Endothelial cell of umbilical vein (primary cell): ENCODE results near the gene TCN2. TPM values are rescaled to one million over a fixed set of nuclear protein-coding genes. Genes with fewer than 3 reads are reported as not detected.

Experiments
- BruUV-seq: library from RNA; stranded (reverse); fragments of 400-500 nt; replicated peaks from 2 replicates; lab custom pipeline; 2021; lab: Mats Ljungman, UMichigan
- CTCF ChIA-PET: fragments of 300-600, 350-600 bp; sonication (Branson Sonifier 250); formaldehyde crosslinking; loops from one replicate; lab custom pipeline; 2021; ENCODE audit warnings: antibody characterized with exemption, inconsistent platforms; lab: Charles Lee
- POLR2A ChIA-PET: fragments of 300-600, 350-600 bp; sonication (Branson Sonifier 250); formaldehyde crosslinking; loops from one replicate; lab custom pipeline; 2021; ENCODE audit warnings: antibody characterized with exemption, inconsistent platforms; lab: Charles Lee
- DNase-seq: peaks from one replicate; pipeline ENCODE4 v3.0.0-alpha.2; 2011; ENCODE audit warnings: low read depth, low spot score
- FAIRE-seq: peaks from 2 replicates; lab custom pipeline; 2011; peaks lifted over from hg19 to GRCh38; lab: Jason Lieb, UNC
- H2AFZ ChIP-seq: 2 replicates; pipeline ENCODE4 v1.6.0; 2012; ENCODE audit warnings: low read depth, low read length, control low read depth, inconsistent platforms
- H3K27ac ChIP-seq: 2 replicates; pipeline ENCODE4 v1.5.1; 2011; ENCODE audit warnings: low read depth, mild to moderate bottlenecking, control low read depth, low read length, moderate library complexity; ENCODE audit not compliant: insufficient read depth
- H3K27me3 ChIP-seq, 2 experiments: 2 replicates each; pipeline versions ENCODE4 v1.6.0 to v1.6.1; 2011; ENCODE audit warnings: low read length in 2 of 2, mixed read lengths in 1 of 2; ENCODE audit not compliant: control insufficient read depth in 2 of 2, insufficient read depth in 2 of 2
- H3K36me3 ChIP-seq, 2 experiments: 2 replicates in 1 of 2; 3 replicates in 1 of 2; pipeline ENCODE4 v1.5.1; 2011; ENCODE audit warnings: low read length in 2 of 2, mild to moderate bottlenecking in 1 of 2, moderate library complexity in 1 of 2; ENCODE audit not compliant: control insufficient read depth in 2 of 2, insufficient read depth in 2 of 2; ENCODE audit errors: extremely low read depth in 1 of 2
- H3K4me1 ChIP-seq: 3 replicates; pipeline ENCODE4 v1.5.1; 2011; ENCODE audit warnings: mild to moderate bottlenecking, low read length; ENCODE audit not compliant: control insufficient read depth, insufficient read depth; ENCODE audit errors: extremely low read depth
- H3K4me2 ChIP-seq: 2 replicates; pipeline ENCODE4 v1.6.1; 2011; ENCODE audit warnings: low read length, control low read depth, mixed read lengths; ENCODE audit not compliant: insufficient read depth
- H3K4me3 ChIP-seq, 3 experiments: fragments of 200-600 bp in 1 of 3; sonication (generic), shearing (Covaris generic) in 1 of 3; replicated peaks in 1 of 3; 2 replicates each; pipeline ENCODE4 v1.5.1; 2011 to 2016; ENCODE audit warnings: control low read depth in 3 of 3, low read length in 3 of 3, mild to moderate bottlenecking in 2 of 3, inconsistent platforms in 1 of 3, low read depth in 1 of 3, moderate library complexity in 1 of 3; ENCODE audit not compliant: insufficient read depth in 1 of 3
- H3K79me2 ChIP-seq: 2 replicates; pipeline ENCODE4 v1.6.0; 2012; ENCODE audit warnings: low read length, inconsistent platforms; ENCODE audit not compliant: control insufficient read depth, insufficient read depth
- H3K9ac ChIP-seq: replicated peaks from 2 replicates; pipeline ENCODE3; 2011; ENCODE audit warnings: low read length, control low read depth; ENCODE audit not compliant: insufficient read depth; ENCODE audit errors: extremely low read depth
- H3K9me1 ChIP-seq: replicated peaks from 3 replicates; pipeline ENCODE4 v1.6.0; 2011; ENCODE audit warnings: mild to moderate bottlenecking, low read length; ENCODE audit not compliant: control insufficient read depth, insufficient read depth; ENCODE audit errors: extremely low read depth
- H3K9me3 ChIP-seq: replicated peaks from 2 replicates; pipeline ENCODE4 v1.5.1; 2012; ENCODE audit warnings: low read length, inconsistent platforms; ENCODE audit not compliant: control insufficient read depth, insufficient read depth
- H4K20me1 ChIP-seq: replicated peaks from 2 replicates; pipeline ENCODE3; 2011; ENCODE audit warnings: mild to moderate bottlenecking, low read length; ENCODE audit not compliant: control insufficient read depth, insufficient read depth; ENCODE audit errors: extremely low read depth
- CTCF ChIP-seq, 2 donors: IDR thresholded peaks; 1 replicate in 1 of 2; 2 replicates in 1 of 2; pipeline ENCODE4 v1.5.1; 2011; ENCODE audit warnings: low read length in 2 of 2, mild to moderate bottlenecking in 2 of 2, moderate library complexity in 2 of 2, control low read depth in 1 of 2, inconsistent platforms in 1 of 2, low read depth in 1 of 2; ENCODE audit not compliant: insufficient read depth in 1 of 2; ENCODE audit errors: extremely low read depth in 1 of 2
- EZH2 ChIP-seq: IDR thresholded peaks from 2 replicates; pipeline ENCODE4 v1.6.1; 2012; ENCODE audit warnings: borderline replicate concordance, low read depth, mild to moderate bottlenecking, moderate library complexity, low read length, inconsistent platforms; ENCODE audit not compliant: severe bottlenecking
- FOS ChIP-seq: IDR thresholded peaks from 2 replicates; pipeline ENCODE4 v1.6.1; 2011; ENCODE audit warnings: mild to moderate bottlenecking, low read length, moderate library complexity, borderline replicate concordance; ENCODE audit not compliant: insufficient read depth
- GATA2 ChIP-seq: IDR thresholded peaks from 2 replicates; pipeline ENCODE4 v1.7.0; 2011; ENCODE audit warnings: low read depth, mild to moderate bottlenecking, moderate library complexity, mixed read lengths, low read length; ENCODE audit not compliant: insufficient read length, insufficient read depth
- JUN ChIP-seq: IDR thresholded peaks from 2 replicates; pipeline ENCODE4 v1.6.1; 2011; ENCODE audit warnings: borderline replicate concordance, low read depth; ENCODE audit not compliant: insufficient read length, insufficient read depth
- MYC ChIP-seq: IDR thresholded peaks from one replicate; pipeline ENCODE4 v1.6.1; 2011; ENCODE audit warnings: mild to moderate bottlenecking, low read depth, low read length
- POLR2A ChIP-seq: IDR thresholded peaks from 2 replicates; pipeline ENCODE4 v1.6.1; 2012; ENCODE audit warnings: low read depth, mild to moderate bottlenecking, control low read depth, low read length
- POLR2AphosphoS5 ChIP-seq: IDR thresholded peaks from 2 replicates; pipeline ENCODE4 v1.6.1; 2012; ENCODE audit warnings: low read depth, mild to moderate bottlenecking, control low read depth, low read length, moderate library complexity; ENCODE audit not compliant: insufficient read depth
- dilution Hi-C: fragments of 300-500 bp; cut with MboI; formaldehyde crosslinking; loops from one replicate; pipeline ENCODE4 v1.15.0; 2019; ENCODE audit warnings: low sequenced_read_pairs; ENCODE audit not compliant: extremely low pct_ligation_motif_present
- intact Hi-C: fragments of 100-400 bp; cut with micrococcal nuclease; formaldehyde crosslinking; loops from one replicate; pipeline ENCODE4 v1.10.0; 2022
- polyA plus RNA-seq, 4 experiments: library from polyadenylated mRNA; depleted of rRNA in 3 of 4; stranded (reverse) in 3 of 4; unstranded in 1 of 4; fragments of >200 nt; gene quantifications; 2 replicates each; pipeline versions ENCODE4 v1.2.1 to v1.2.3, GENCODE V29; 2011 to 2012; ENCODE audit warnings: missing spikeins in 1 of 4
- total RNA-seq: library from RNA; stranded (reverse); gene quantifications from 2 replicates; pipeline ENCODE4 v1.2.3, GENCODE V29; 2021
- TF ChIP-seq, protein P1 (sequence below): IDR thresholded peaks from 2 replicates; pipeline ENCODE4 v1.6.1; 2011; ENCODE audit not compliant: insufficient read depth, insufficient read length

TCN2 gene
- total and polyA plus RNA-seq, 2 donors (not counting 3 experiments of a cell fraction or from before 2014, with no cell fraction given), result 80.6 to 188 TPM

GRCh38 chr22:30591191-30591587 is 15.8 kb upstream of the TCN2 start:
- peak overlapping the region; percentile 95 for H3K27ac ChIP-seq
- CTCF ChIA-PET, result interaction anchor here (0.8 to 2.7 kb wide), 6 partner anchors 10 to 204 kb away, joined by 3 to 20 read pairs (median 10); partner anchors contain the start of genes RNF215 and TCN2
- POLR2A ChIA-PET, result no interaction called here
- dilution Hi-C loops, result no loop called here
- no peak for TF ChIP-seq GATA2
- no peak for TF ChIP-seq FOS
- no peak for TF ChIP-seq EZH2
- no peak for TF ChIP-seq JUN
- no peak for TF ChIP-seq CTCF (IDR thresholded peaks at IDR 0.05; ENCODE audit: extremely low read depth in 1 of 2, insufficient read depth in 1 of 2, low read depth in 1 of 2, low read length in 2 of 2)
- TF ChIP-seq MYC, result no peak
- TF ChIP-seq, protein P1, sequence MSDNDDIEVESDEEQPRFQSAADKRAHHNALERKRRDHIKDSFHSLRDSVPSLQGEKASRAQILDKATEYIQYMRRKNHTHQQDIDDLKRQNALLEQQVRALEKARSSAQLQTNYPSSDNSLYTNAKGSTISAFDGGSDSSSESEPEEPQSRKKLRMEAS, result no peak
- no peak for TF ChIP-seq POLR2A
- TF ChIP-seq POLR2AphosphoS5, result no peak
- peak overlapping the region; percentile 97 for H3K9ac ChIP-seq
- peak overlapping the region; percentile 68 to 93 (median 72) for H3K4me3 ChIP-seq
- H3K27me3 ChIP-seq, result no peaks in the 10 kb centered on the region
- no peak for FAIRE-seq
- no peaks in the 10 kb centered on the region for H3K9me3 ChIP-seq
- H2AFZ ChIP-seq, result peak overlapping the region; percentile 33
- peaks cover 15 to 25% of the 10 kb centered on the region in 2 experiments for H3K36me3 ChIP-seq
- peak; percentile 44 for DNase-seq
- no peaks in the 10 kb centered on the region for H3K9me1 ChIP-seq
- H3K4me2 ChIP-seq, result peak overlapping the region; percentile 96
- H4K20me1 ChIP-seq, result no peaks in the 10 kb centered on the region
- intact Hi-C loops, result loop anchor here (5.0 kb wide), 1 partner anchor 331 kb away; no protein-coding TSS in a partner anchor
- BruUV-seq, result TSS peak; percentile 38
- peaks cover 27% of the 10 kb centered on the region for H3K79me2 ChIP-seq
- H3K4me1 ChIP-seq, result peaks cover 10% of the 10 kb centered on the region
